OCI-LY1 (cell line): ENCODE measurements around the gene CEBPG.

ENCODE experiments used
- H2AFZ ChIP-seq: fragments of 200-600 bp; sonication (generic), shearing (Covaris generic); 2 replicates; pipeline ENCODE4 v1.6.0; 2014; ENCODE audit warnings: antibody characterized with exemption, mild to moderate bottlenecking, low read length
- H3F3A ChIP-seq: fragments of 200-600 bp; sonication (generic), shearing (Covaris generic); 2 replicates; pipeline ENCODE4 v1.6.0; 2014; ENCODE audit warnings: mild to moderate bottlenecking, antibody characterized with exemption, low read length, moderate library complexity; ENCODE audit not compliant: insufficient read depth
- H3K27ac ChIP-seq: fragments of 200-600 bp; sonication (generic); 2 replicates; pipeline ENCODE4 v1.5.1; 2014; ENCODE audit warnings: low read length, mixed run types, mild to moderate bottlenecking, low read depth; ENCODE audit not compliant: poor library complexity, severe bottlenecking
- H3K27me3 ChIP-seq: fragments of 200-600 bp; sonication (generic); 2 replicates; pipeline ENCODE4 v1.6.0; 2014; ENCODE audit warnings: antibody characterized with exemption, mild to moderate bottlenecking, low read length, moderate library complexity; ENCODE audit not compliant: insufficient read depth
- H3K36me3 ChIP-seq: fragments of 200-600 bp; sonication (generic); 2 replicates; pipeline ENCODE4 v1.6.1; 2014; ENCODE audit warnings: mild to moderate bottlenecking, antibody characterized with exemption, low read length, moderate library complexity, mixed read lengths; ENCODE audit not compliant: insufficient read depth
- H3K4me1 ChIP-seq: fragments of 200-600 bp; sonication (generic); 2 replicates; pipeline ENCODE4 v1.5.1; 2014; ENCODE audit warnings: mild to moderate bottlenecking, low read length, moderate library complexity; ENCODE audit not compliant: insufficient read depth, severe bottlenecking
- H3K4me2 ChIP-seq: fragments of 200-600 bp; sonication (generic), shearing (Covaris generic); 2 replicates; pipeline ENCODE4 v1.6.1; 2014; ENCODE audit warnings: low read length
- H3K4me3 ChIP-seq: fragments of 200-600 bp; sonication (generic); 2 replicates; pipeline ENCODE4 v1.5.1; 2014; ENCODE audit warnings: low read length, low read depth, mild to moderate bottlenecking, mixed read lengths; ENCODE audit not compliant: poor library complexity, severe bottlenecking
- H3K79me2 ChIP-seq: fragments of 200-600 bp; shearing (Covaris generic); 2 replicates; pipeline ENCODE4 v1.6.1; 2016; ENCODE audit warnings: mixed run types, low read length, mixed read lengths; ENCODE audit not compliant: insufficient read depth
- H3K9ac ChIP-seq: fragments of 200-600 bp; sonication (generic), shearing (Covaris generic); 2 replicates; pipeline ENCODE4 v1.6.1; 2014; ENCODE audit warnings: mild to moderate bottlenecking, low read length, mixed read lengths
- H3K9me2 ChIP-seq: fragments of 200-600 bp; sonication (generic), shearing (Covaris generic); 2 replicates; pipeline ENCODE4 v1.6.1; 2014; ENCODE audit warnings: low read depth, mild to moderate bottlenecking, low read length, mixed read lengths
- H3K9me3 ChIP-seq: fragments of 200-600 bp; shearing (Covaris generic); 2 replicates; pipeline ENCODE4 v1.6.1; 2014; ENCODE audit warnings: low read length, mixed read lengths
- H4K20me1 ChIP-seq: fragments of 200-600 bp; sonication (generic), shearing (Covaris generic); 2 replicates; pipeline ENCODE4 v1.6.0; 2016; ENCODE audit warnings: mild to moderate bottlenecking, low read length; ENCODE audit not compliant: insufficient read depth
- EZH2 ChIP-seq: fragments of 200-600 bp; sonication (generic), shearing (Covaris generic); IDR thresholded peaks from 2 replicates; pipeline ENCODE4 v1.8.0; 2017; ENCODE audit warnings: borderline replicate concordance, mixed run types, mild to moderate bottlenecking, antibody characterized with exemption, low read length, moderate library complexity, mixed read lengths
- TF ChIP-seq, protein P1 (sequence below): fragments of 200-600 bp; sonication (generic), shearing (Covaris generic); IDR thresholded peaks from 2 replicates; pipeline ENCODE4 v1.5.1; 2017; ENCODE audit warnings: mild to moderate bottlenecking, antibody characterized with exemption, low read length, moderate library complexity, mixed read lengths

The CEBPG gene

DNA sequence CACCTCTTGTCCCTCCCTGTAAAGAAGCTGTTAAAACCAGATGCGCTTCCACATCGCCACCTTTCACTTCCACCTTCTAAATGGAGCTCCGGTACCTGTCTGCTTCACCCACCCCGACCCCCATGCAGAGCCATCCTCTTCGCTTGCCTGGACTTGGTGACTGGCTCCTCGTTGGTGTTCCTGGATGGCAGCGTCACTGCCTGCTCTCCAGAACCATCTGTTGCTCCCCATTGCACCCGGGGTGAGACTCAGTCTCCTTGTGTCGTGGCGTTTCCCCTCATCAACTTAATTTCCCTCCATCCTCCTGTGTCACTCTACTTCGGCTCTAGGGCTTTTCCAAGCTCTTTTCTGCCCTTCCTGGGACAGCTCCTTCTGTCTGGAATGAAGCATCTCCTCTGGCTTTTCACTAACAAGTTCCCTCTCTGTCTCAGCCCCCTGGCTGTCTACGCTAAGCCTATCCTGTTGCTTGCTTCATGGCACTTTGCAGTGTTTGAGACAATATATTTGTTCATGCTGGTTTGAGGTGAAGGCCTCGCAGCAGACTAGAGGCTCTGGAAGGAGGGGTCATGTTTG lies 10.3 kb downstream of the CEBPG start:
- Histone ChIP-seq H3F3A (no peaks in the 10 kb centered on the region), H3K4me3 (no peak overlapping the region), H3K4me2 (no peak overlapping the region), H3K36me3 (peaks cover 27% of the 10 kb centered on the region), H2AFZ (no peak overlapping the region), H3K9ac (no peak overlapping the region), H3K4me1 (no peaks in the 10 kb centered on the region), H3K27me3 (no peaks in the 10 kb centered on the region), H4K20me1 (peaks cover 6% of the 10 kb centered on the region; the same call in 1 of the 2 replicates), H3K9me3 (no peaks in the 10 kb centered on the region), H3K79me2 (peaks cover 28% of the 10 kb centered on the region), H3K27ac (no peak overlapping the region), H3K9me2 (no peaks in the 10 kb centered on the region)
- TF ChIP-seq EZH2: no peak
- TF ChIP-seq, protein P1, sequence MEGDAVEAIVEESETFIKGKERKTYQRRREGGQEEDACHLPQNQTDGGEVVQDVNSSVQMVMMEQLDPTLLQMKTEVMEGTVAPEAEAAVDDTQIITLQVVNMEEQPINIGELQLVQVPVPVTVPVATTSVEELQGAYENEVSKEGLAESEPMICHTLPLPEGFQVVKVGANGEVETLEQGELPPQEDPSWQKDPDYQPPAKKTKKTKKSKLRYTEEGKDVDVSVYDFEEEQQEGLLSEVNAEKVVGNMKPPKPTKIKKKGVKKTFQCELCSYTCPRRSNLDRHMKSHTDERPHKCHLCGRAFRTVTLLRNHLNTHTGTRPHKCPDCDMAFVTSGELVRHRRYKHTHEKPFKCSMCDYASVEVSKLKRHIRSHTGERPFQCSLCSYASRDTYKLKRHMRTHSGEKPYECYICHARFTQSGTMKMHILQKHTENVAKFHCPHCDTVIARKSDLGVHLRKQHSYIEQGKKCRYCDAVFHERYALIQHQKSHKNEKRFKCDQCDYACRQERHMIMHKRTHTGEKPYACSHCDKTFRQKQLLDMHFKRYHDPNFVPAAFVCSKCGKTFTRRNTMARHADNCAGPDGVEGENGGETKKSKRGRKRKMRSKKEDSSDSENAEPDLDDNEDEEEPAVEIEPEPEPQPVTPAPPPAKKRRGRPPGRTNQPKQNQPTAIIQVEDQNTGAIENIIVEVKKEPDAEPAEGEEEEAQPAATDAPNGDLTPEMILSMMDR: no peak

DNA sequence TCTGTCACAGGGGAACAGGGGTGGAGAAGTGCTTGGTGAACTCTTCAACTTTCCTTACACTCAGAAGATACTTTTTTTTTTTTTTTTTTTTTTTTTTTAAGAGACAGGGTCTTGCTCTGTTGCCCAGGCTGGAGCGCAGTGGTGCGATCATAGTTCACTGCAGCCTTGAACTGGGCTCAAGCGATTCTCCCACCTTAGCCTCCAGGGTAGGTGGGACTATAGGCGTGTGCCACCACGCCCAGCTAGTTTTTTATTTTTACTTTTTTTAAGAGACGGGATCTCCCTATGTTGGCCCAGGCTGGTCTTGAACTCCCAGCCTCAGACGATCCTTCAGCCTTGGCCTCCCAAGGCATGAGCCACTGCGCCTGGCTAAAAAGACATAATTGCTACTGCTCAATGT lies 11.5 kb downstream of the CEBPG start:
- H3K79me2 ChIP-seq: peaks cover 18% of the 10 kb centered on the region

DNA sequence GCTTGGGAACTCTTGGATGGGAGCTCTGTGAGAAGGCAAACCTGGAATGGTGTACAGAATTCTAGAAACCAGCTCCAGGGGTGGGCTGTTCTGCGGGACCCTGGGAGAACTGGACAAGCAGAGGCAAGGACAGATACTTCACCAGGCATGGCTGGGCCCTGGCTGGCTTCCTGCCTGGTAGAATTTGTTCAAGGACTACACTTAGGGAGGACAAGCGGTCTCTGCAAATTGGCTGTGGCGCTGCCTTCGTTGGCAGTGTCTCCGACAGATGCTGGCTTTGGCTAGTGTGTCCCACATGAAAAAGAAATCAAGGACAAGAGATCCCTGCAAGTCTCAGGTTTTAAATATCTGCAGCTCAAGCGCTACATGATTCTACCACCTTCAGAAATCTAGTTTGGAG lies 12.4 kb downstream of the CEBPG start:
- Histone ChIP-seq H4K20me1 (0 out of 2 replicates have a peak, but pooled peaks cover 2% of the 10 kb centered on the region), H3K9me2 (no peaks in the 10 kb centered on the region), H3F3A (no peaks in the 10 kb centered on the region), H3K4me2 (no peak overlapping the region), H3K9ac (no peak overlapping the region), H3K4me3 (no peak overlapping the region), H3K27ac (no peak overlapping the region), H3K9me3 (no peaks in the 10 kb centered on the region), H2AFZ (no peak overlapping the region), H3K27me3 (no peaks in the 10 kb centered on the region), H3K4me1 (no peaks in the 10 kb centered on the region), H3K79me2 (peaks cover 8% of the 10 kb centered on the region; the same call in 1 of the 2 replicates), H3K36me3 (peaks cover 5% of the 10 kb centered on the region; the same call in 1 of the 2 replicates)
- TF ChIP-seq, protein P1: no peak
- no peak for TF ChIP-seq EZH2

More for the DNA sequence above, 11.5 kb downstream of the CEBPG start:
- no peak overlapping the region for H3K4me3 ChIP-seq
- H3K9me2 ChIP-seq: no peaks in the 10 kb centered on the region
- H3K4me1 ChIP-seq: no peaks in the 10 kb centered on the region
- H4K20me1 ChIP-seq: peaks cover 6% of the 10 kb centered on the region; the same call in 1 of the 2 replicates
- no peak overlapping the region for H3K27ac ChIP-seq
- H3F3A ChIP-seq: no peaks in the 10 kb centered on the region
- no peak overlapping the region for H3K4me2 ChIP-seq
- no peak overlapping the region for H2AFZ ChIP-seq
- H3K9ac ChIP-seq: no peak overlapping the region
- TF ChIP-seq, protein P1: no peak
- H3K9me3 ChIP-seq: no peaks in the 10 kb centered on the region
- no peaks in the 10 kb centered on the region for H3K27me3 ChIP-seq
- H3K36me3 ChIP-seq: peaks cover 15% of the 10 kb centered on the region
